Fibroblast of peridontal ligament (primary cell): ENCODE measurements around the gene NBAS.
"Not testable (repeated sequence)": the region's sequence is repeated elsewhere in the genome, so short reads cannot be mapped to it uniquely, and the experiment has no call there.

Experiments used
- DNase-seq: peaks from one replicate; pipeline ENCODE4 v3.0.0-alpha.2; 2010; ENCODE audit errors: extremely low read depth

The NBAS gene

GRCh38 chr2:15412779-15413178, 148.4 kb downstream of the NBAS start:
- no peak for DNase-seq

GRCh38 chr2:15412309-15412708, 148.8 kb downstream of the NBAS start:
- DNase-seq = no peak

DNA sequence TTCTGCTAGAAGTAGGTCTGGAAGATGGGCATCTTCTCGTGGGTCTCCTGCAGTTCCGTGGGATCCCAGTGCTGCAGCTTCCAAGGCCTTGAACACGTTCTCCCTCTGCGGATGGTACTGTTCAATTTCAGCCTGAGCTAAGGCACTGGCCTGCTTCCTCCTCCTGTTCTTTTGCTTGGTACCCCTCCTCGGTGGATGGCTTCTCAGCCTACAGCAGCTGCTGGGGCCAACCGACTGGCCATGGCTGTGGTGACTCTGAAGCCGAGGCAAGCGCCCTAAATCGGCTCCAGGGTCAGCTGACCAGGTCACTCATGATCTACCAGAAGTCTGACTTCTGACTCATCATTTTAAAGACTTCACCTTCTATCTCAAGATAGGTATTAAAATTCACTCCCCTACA, 150.2 kb downstream of the NBAS start:
- DNase-seq = no peak

DNA sequence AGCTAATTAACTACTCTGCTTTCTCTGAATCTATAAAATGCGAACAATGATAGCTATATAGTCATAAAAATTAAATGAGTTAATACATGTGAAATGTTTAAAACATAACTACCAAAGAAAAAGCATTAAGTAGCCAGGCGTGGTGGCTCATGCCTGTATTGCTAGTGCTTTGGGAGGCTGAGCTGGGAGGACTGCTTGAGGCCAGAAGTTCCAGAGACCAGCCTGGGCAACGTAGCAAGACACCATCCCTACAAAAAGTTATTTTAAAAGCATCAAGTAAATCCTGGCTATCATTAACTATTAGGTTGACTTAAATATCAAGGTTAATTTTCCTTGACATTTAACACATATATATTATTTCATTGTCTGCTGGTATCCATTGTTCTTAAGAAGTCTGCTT, 152.4 kb downstream of the NBAS start:
- DNase-seq = no peak

DNA sequence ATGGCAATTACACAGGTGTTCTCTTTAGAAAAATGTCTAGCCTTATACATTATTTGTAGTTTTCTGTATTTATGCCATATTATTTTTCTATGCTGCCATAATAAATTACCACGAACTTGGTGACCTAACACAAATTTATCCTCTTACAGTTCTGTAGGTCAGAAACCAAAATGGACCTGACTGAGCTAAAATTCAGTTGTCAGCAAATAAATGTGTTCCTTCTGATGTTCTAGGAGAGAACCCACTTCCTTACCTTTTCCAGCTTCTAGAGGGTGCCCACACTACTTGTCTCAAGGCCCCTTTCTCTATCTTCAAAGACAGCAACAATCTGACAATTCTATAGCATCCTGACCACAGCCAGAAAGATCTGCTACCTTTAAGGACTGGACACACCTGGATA, 153.5 kb downstream of the NBAS start:
- DNase-seq = no peak

DNA sequence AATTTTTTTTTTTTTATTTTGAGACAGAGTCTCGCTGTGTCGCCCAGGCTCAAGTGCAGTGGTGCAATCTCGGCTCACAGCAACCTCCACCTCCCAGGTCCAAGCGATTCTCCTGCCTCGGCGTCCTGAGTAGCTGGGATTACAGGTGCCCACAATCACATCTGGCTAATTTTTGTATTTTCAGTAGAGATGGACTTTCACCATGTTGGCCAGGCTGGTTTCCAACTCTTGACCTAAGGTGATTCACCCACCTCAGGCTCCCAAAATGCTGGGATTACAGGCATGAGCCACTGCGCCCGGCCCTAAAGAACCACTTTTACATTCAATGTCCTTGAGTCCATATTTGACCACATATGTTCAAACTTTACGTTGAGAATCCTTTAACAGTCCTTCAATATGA, 156.6 kb downstream of the NBAS start:
- not testable (repeated sequence) for DNase-seq

DNA sequence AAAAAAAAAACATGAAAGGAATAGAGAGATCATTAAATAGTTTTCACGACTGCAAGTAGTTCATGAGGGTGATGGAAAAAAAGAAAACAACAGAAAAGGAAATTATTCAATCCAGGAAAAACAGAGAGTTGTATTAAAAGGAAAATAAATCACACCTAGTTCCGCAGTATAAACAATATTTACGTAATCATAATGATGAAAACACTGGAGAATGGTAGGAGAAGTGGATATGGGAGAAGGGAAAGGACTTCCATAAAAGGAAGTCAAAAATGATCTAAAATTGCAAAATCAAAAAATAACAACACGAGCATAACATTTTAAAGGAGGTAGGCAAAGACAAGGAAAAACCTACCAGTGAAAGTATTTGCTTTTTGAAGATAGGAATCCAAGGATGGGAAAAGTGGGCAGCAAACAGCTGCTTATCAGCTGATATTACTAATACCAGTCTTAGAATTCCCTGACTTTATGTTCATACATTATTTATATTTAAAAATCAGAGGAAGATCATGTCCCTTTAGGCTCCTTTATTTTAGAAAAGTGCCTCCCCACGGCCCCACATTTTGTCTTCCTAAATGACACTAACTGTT, 160.8 kb downstream of the NBAS start:
- no peak for DNase-seq

- DNase-seq = no peak
Observed at GRCh38 chr2:15399241-15399640, 161.9 kb downstream of the NBAS start.

- DNase-seq = peak; percentile 31
Observed at GRCh38 chr2:15391751-15392150, 169.4 kb downstream of the NBAS start.

GRCh38 chr2:15389895-15390294, 171.2 kb downstream of the NBAS start:
- no peak for DNase-seq

- no peak for DNase-seq
Observed at GRCh38 chr2:15389326-15389700, 171.8 kb downstream of the NBAS start.

GRCh38 chr2:15388406-15389325, 172.5 kb downstream of the NBAS start:
- no peak for DNase-seq

DNA sequence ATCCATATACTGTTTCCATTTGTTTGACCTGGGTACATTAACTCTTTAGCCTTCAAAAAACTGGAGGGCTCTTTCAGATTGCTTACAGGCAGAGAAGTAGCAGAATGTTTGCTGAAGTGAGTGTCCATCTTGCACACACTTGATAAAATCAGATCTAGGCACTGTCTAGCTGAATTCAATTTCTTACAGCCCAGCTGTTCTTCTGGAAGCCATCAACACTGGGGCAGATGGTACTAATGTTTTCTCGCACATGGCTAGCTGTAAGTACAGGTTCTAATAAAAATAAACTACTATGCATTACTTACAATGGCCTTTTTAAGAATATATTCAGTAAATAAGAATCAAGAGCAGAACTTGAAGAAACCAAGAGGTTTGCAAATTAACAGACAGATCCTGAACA, 175.9 kb downstream of the NBAS start:
- no peak for DNase-seq

- no peak for DNase-seq
Observed at GRCh38 chr2:15383695-15384350, 177.3 kb downstream of the NBAS start.

DNA sequence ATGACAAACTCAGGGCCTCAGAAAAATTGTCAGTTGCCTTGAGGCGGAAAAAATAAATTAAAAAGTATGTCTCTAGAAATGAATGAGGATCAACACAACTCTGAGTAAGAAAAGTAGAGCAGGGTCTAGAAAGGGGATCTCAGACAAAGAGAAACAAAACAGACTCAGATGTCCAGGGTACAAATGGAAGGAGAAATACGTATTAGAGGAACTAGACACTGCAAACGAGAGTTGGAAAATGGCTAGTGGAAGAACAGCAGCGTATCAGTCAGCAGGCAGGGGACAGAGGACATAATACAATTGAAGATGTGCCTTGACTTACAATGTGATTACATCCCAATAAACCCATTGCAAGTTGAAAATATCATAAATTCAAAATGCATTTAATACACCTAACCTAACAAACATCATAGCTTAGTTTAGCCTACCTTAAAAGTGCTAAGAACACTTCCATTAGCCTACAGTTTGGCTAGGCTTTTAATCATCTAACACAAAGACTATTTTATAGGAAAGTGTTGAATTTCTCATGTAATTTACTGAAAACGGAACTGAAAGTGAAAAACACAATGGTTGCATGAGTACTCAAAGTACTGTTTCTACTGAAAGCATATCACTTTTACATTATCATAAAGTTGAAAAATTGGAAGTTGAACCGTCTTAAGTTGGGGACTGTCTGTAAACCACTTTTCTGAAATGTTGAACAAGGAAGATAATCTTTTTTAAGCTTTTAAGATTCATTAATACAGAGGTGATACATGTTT, 182.8 kb downstream of the NBAS start:
- no peak for DNase-seq

- no peak for DNase-seq
Observed at GRCh38 chr2:15377202-15377601, 183.9 kb downstream of the NBAS start.

DNA sequence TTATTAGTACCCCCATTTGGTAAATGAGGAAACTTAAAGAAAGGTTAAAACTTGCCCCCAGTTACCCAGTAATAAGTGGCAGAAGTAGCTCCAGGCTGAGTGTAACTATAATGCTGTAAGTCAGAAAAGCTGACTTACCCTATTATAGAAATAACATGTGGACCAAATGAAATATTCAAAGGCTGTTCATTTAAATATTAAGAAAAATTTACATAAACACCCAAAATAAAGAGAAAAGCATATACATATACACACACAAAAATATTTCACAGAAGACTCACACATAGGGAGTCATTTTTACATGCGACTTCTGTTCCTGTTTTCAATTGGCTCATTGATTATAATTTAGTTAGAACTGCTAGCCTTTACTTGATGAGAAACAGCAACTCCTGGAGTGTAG, 189.1 kb downstream of the NBAS start:
- DNase-seq = no peak

- no peak for DNase-seq
Observed at GRCh38 chr2:15369129-15369528, 192.0 kb downstream of the NBAS start.

DNA sequence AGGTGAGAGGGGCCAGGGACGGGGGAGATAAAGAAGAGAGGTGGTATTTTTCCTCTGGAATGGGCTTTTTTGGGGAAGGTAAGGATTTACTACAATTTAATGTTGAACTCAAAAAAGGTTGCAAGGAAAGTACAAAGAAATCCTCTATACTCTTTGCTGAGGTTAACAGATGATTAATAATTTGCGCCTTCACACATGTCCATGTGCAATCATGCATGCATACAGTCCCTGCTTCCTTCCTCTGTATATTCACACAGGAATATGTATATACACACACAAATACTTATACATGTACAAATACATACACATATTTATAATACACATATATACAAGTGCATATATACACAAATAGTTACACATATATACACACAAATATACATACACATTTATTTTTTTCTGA, 193.4 kb downstream of the NBAS start:
- DNase-seq = no peak

- DNase-seq = no peak
Observed at GRCh38 chr2:15367205-15367604, 193.9 kb downstream of the NBAS start.

GRCh38 chr2:15365411-15365810, 195.7 kb downstream of the NBAS start:
- DNase-seq = no peak

GRCh38 chr2:15364561-15364960, 196.6 kb downstream of the NBAS start:
- peak; percentile 2 for DNase-seq
